T-helper 1 cell treated with Interleukin-12 subunit alpha and Interleukin-12 subunit beta and Interleukin-4 antibody, amounts not matched to agents 30 ng/mL and 1 ng/mL, for 36 hours (primary cell): ENCODE data around the gene NEK11. TPM values are rescaled to one million over a fixed set of nuclear protein-coding genes. Genes with fewer than 3 reads are reported as not detected.

Experiments used
- intact Hi-C: fragments of 100-400 bp; cut with micrococcal nuclease; formaldehyde crosslinking; loops from one replicate; pipeline ENCODE4 v1.15.1; 2024
- total RNA-seq: library from RNA; stranded (reverse); gene quantifications from 2 replicates; pipeline ENCODE4 v1.2.3, GENCODE V29; 2022

Gene NEK11
- total RNA-seq, 1 donor from 2014 or later = 1.9 TPM

DNA sequence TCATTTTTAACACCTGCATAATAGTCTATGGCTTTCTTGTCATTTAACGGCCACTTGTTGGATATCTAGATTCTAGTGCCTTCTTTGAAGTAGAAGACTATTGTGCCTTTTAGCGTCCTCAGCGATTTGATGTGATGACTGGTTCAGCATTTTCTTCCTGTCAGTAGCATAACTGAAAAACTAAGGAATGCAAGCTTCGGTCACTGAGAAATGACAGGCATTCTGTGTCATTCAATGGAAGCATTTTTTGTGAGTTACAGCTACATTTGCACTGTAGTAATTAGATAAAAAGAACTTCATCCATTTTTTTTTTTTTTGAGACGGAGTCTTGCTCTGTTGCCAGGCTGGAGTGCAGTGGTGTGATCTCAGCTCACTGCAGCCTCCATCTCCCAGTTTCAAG lies 10.3 kb downstream of the NEK11 start:
- intact Hi-C loops = loop anchor here (10.0 kb wide), 1 partner anchor 138 kb away; no protein-coding TSS in a partner anchor

- intact Hi-C loops = loop anchor here (10.0 kb wide), 1 partner anchor 136 kb away; no protein-coding TSS in a partner anchor
Measured at GRCh38 chr3:131038326-131038725, 11.6 kb downstream of the NEK11 start.

GRCh38 chr3:131042271-131042985 lies 15.8 kb downstream of the NEK11 start:
- intact Hi-C loops = loop anchor here (1.0 kb wide), 2 partner anchors 9 to 16 kb away; partner anchors contain the start of genes ASTE1 and NEK11

- intact Hi-C loops = loop anchor here (5.0 kb wide), 1 partner anchor 1135 kb away; no protein-coding TSS in a partner anchor
Measured at GRCh38 chr3:131047582-131047981, 20.9 kb downstream of the NEK11 start.

DNA sequence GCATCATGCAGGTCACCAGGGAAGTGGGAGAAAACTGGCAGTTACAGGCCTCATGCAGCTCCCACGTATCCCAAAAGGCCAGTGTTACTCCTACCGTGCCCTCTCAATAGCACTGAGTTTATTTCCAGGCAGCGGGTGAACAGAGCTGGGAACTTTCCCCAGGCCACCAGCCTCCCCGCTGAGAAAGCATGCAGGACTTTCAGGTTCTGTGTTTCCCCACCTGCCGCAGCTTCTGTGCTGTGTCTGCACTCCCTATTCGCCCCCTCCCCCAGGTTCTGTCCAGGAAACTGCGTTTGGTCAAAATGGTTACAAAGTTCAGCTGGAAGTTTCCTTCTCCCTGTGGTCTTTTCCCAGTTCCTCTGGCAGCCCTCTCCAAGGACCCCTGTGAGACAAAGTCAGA lies 21.4 kb downstream of the NEK11 start:
- intact Hi-C loops = loop anchor here (5.0 kb wide), 1 partner anchor 1134 kb away; no protein-coding TSS in a partner anchor

DNA sequence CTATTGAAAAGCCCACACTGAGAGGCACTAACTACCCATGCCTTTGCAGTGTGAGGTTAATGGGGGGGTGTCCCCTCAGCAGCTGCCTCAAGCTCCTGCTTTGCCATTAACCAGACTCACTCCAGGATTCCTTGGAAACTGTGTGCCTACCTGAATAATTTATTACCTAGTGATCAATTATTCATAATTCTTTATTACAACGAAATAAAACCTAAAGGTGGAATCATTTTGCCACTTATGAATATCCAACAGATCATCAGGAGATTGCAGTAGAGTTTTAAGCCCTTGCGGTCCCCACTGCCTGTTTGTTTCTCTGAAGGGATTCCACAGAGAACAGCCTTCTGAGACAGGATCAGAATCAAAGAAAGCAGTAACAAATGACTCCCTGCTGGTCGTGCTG lies 23.3 kb downstream of the NEK11 start:
- intact Hi-C loops = no loop called here

GRCh38 chr3:131053043-131053859 lies 26.6 kb downstream of the NEK11 start:
- intact Hi-C loops = no loop called here

DNA sequence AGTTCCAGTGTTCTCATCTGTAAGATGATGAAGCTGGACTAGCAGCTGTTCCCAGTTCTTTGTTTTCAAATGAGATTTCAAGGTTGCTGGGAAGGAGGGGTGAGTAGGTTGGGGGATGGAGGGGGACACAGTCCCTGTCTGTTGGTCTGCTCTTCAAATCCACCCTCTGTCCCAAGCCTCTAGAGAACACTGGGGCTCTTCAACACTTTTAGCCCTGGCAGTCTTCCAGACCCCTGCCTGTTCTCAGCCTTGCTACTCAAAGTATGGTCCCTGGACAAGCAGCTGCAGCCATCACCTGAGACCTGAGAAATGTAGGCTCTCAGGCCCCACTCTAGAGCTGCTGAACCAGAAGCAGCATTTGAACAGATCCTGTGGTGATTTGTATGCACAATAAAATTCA lies 41.3 kb downstream of the NEK11 start:
- intact Hi-C loops = no loop called here

GRCh38 chr3:131072099-131072559 lies 45.5 kb downstream of the NEK11 start:
- intact Hi-C loops = no loop called here

GRCh38 chr3:131072845-131073244 lies 46.2 kb downstream of the NEK11 start:
- intact Hi-C loops = no loop called here

DNA sequence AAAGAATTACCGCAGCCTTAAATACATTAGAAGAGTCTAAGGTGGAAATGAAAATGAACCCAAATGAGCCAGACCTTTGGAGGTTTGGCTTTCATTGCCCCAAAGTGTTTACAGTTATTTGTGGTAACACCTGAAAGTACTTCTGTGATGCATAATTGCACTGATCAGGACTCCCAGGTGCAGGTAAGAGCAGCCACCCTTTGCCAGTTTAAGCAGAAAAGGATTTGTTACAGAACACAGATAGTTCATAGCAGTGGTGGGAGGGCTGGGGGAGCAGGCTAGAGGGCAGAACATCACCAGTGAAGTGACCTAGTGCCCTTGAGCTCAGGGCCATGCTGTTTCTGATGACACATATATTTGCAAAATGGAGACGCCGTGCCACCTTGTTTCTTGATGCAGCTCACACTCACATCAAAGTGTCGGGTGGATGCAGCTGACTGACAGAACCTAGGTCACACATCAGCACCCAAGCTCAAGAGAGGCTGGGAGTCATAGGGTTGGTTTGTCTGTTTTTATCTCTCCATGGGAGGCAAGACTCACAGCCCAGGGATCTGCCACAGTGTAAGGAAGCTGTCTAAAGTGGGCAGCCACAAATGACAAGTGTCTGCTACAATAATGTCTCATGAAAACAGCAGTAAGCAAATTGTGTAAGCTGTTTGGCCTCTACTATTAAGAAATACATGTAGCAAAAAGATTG lies 49.1 kb downstream of the NEK11 start:
- intact Hi-C loops = no loop called here

GRCh38 chr3:131077904-131078303 lies 51.2 kb downstream of the NEK11 start:
- intact Hi-C loops = no loop called here

DNA sequence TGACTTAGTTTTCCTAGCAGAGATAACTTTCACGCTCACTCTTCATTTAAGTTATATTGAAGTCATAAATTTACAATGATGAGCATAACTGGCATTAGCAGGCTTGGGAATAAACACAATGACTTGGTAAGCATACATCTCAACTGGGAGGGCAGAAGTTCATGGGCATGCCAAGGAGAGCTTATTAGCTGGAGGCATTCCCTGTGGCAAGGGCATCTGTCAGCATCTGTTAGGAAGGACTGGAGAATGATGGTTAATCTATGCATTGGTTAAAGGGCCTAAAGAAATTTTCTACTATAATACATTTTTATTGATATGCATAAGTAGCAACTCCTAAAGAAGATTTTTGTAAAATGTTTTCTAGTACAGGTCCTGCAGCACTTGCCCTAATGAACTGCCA lies 52.4 kb downstream of the NEK11 start:
- intact Hi-C loops = no loop called here

GRCh38 chr3:131081224-131081623 lies 54.5 kb downstream of the NEK11 start:
- intact Hi-C loops = no loop called here

GRCh38 chr3:131082246-131082645 lies 55.6 kb downstream of the NEK11 start:
- intact Hi-C loops = no loop called here

DNA sequence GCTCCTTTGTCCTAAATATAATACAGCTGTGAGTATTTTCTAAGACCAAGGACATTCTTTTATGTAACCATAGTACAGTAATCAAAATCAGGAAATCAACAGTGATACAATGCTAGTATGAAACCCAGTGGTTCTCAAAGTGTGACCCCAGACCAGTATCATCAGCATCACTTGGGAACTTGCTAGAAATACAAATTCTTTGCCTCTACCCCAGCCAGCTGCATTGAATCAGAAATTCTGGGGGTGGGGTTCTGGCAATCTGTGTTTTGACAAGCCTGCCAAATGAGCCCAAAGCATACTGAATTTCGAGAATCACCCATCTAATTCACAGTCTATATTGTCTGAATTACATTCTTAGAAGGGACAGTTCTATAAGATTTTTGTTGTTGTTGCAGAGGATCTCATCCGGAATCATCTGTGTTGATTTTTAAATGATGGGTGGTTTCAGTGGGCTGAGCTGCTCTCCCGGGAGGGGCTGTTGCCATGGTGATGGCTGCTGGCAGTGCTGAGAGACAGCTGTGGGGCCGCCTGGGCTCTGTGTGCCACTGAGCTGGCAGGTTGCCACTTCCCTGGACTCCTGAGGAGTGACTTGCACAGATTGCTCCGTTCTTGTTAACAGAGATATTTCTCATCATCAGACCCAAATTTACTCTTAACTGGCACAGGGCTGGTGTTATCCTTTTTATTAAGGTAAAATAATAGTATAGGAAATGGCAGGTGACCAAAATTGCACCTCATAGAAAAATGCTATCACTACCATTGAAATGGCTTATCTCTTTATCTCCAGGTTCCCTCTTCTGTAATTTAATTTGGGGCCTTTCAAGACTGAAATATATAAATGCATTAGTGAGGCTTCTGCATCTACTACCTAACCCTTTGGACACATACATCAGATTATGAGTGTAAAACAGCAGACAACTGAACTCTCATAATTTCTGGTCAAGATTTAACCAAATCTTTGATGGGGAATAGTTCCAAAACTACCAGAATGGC lies 56.5 kb downstream of the NEK11 start:
- intact Hi-C loops = no loop called here

- intact Hi-C loops = no loop called here
Measured at GRCh38 chr3:131091768-131092167, 65.1 kb downstream of the NEK11 start.

- intact Hi-C loops = no loop called here
Measured at GRCh38 chr3:131107637-131108433, 81.2 kb downstream of the NEK11 start.

- intact Hi-C loops = no loop called here
Measured at GRCh38 chr3:131109156-131109555, 82.5 kb downstream of the NEK11 start.

DNA sequence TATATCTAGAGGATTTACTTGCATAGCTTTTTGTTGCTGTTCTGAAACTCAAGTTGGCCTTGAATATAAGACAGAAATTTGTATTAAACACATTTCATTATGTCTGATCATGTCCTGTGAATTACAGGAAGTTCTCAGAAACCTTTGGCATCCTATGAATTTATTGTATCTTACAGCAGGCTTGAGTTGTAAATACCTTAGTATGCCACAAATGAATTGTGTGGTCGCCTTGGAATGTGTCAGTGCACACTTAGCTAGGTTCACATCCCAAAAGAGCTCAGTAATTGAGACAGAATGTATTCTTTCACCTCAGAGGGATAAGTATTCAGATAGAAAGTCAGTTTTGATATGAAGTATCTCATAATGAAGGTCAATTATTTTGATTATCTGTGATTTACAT lies 83.4 kb downstream of the NEK11 start:
- intact Hi-C loops = no loop called here
